ENCODE data around the gene SECTM1. TPM values are rescaled to one million over a fixed set of nuclear protein-coding genes. Genes with fewer than 3 reads are reported as not detected.

SECTM1 gene
- total RNA-seq (2011; cell fraction: chromatin; rRNA removed; ENCODE audit: low replicate concordance): 0.86 TPM in 1 of 2 replicates, not detected in the other
- 0.53 and 0.83 TPM in 2 replicates for total RNA-seq (2011; cell fraction: nucleolus; rRNA removed)
- total RNA-seq (2011; cell fraction: nucleoplasm; rRNA removed): 0.99 TPM in 1 of 2 replicates, not detected in the other
- total RNA-seq (2014; rRNA removed) (0.18 TPM in 1 of 2 replicates, not detected in the other), total RNA-seq (2014; rRNA removed; fragmentation: Illumina TruSeq; extraction: Trizol) (not detected in 2 replicates), total RNA-seq (2015; rRNA removed; fragmentation: Illumina TruSeq; extraction: Trizol) (not detected in 2 replicates), total RNA-seq (2021) (0.11 TPM in 1 of 2 replicates, not detected in the other), polyA plus RNA-seq (2011; rRNA removed) (0.19 and 0.46 TPM in 2 replicates), polyA plus RNA-seq (2014; fragmentation: Illumina TruSeq; extraction: Trizol) (0.15 TPM in 1 of 2 replicates, not detected in the other), polyA plus RNA-seq (2014; fragmentation: Nextera tagmentation; extraction: Ambion mirVana) (not detected), polyA plus RNA-seq (2014; rRNA removed) (not detected in 2 replicates), polyA minus RNA-seq (2011; rRNA and poly(A)+ RNA removed) (0.18 and 0.33 TPM in 2 replicates), Bru-seq, nascent RNA (percentile 7 among the genes with signal in this experiment), BruChase-seq, experiment 1, labeled RNA remaining after a 2-hour chase (not detected), BruChase-seq, experiment 2, labeled RNA remaining after a 6-hour chase (percentile 12 among the genes with signal in this experiment)
- polyA plus RNA-seq (2011; cell fraction: cytosol; rRNA removed): 0.35 and 1.1 TPM in 2 replicates
- polyA plus RNA-seq (2011; cell fraction: nucleus; rRNA removed): 0.31 and 0.47 TPM in 2 replicates
- polyA plus RNA-seq (2012): 0.36 and 0.57 TPM in 2 replicates
- polyA minus RNA-seq (2011; cell fraction: cytosol; rRNA and poly(A)+ RNA removed): not detected in 2 replicates
- 0.94 TPM in 1 of 2 replicates, not detected in the other for polyA minus RNA-seq (2011; cell fraction: nucleus; rRNA and poly(A)+ RNA removed)
- long read RNA-seq, experiment 1: 0 reads
- long read RNA-seq, experiment 2: 0 reads
- long read RNA-seq, experiment 3: 0 reads

- peak within 1 kb of the TSS; percentile 86 for H3K27ac ChIP-seq (ENCODE audit: extremely low read depth, low read depth, low read length)
- peaks cover 38 to 97% of the 10 kb centered on the region in 2 experiments for H3K4me1 ChIP-seq (replicated peaks in 1 of 2; ENCODE audit: control insufficient read depth in 2 of 2, insufficient read depth in 2 of 2, low read length in 2 of 2)
- peak within 1 kb of the TSS; percentile 31 for H3K4me3 ChIP-seq
- CTCF ChIA-PET (ENCODE audit: low intra/inter-chr PET ratio): no interaction called here
- peak within 1 kb of the TSS; percentile 83 to 92 for H3K9ac ChIP-seq (ENCODE audit: insufficient read depth in 1 of 2, low read depth in 2 of 2, low read length in 2 of 2)
- TF ChIP-seq RCOR1 (IDR thresholded peaks at IDR 0.05; ENCODE audit: borderline replicate concordance in 1 of 2, low read depth in 2 of 2, low read length in 2 of 2) (no peak), ZBTB33 (CRISPR knock-in tag; IDR thresholded peaks at IDR 0.05) (peak; percentile 99), E2F6 (IDR thresholded peaks at IDR 0.05; ENCODE audit: borderline replicate concordance in 1 of 2, extremely low read depth in 1 of 2, insufficient read depth in 1 of 2, insufficient read length in 1 of 2, low read depth in 1 of 2, low read length in 1 of 2, poor library complexity in 1 of 2, severe bottlenecking in 1 of 2) (peak in 1 of 2 experiments; percentile 34), ZNF707 (CRISPR knock-in tag; conservative IDR thresholded peaks at IDR 0.05) (0 out of 2 replicates have a peak, but pooled peaks have one; percentile 17), ZNF277 (CRISPR knock-in tag; IDR thresholded peaks at IDR 0.05; ENCODE audit: borderline replicate concordance) (peak; percentile 81; the same call in 1 of the 2 replicates), ZNF431 (CRISPR knock-in tag; IDR thresholded peaks at IDR 0.05) (0 out of 2 replicates have a peak, but pooled peaks have one; percentile 31), NBN (IDR thresholded peaks at IDR 0.05; ENCODE audit: low read depth) (no peak), ZNF740 (CRISPR knock-in tag; IDR thresholded peaks at IDR 0.05) (peak; percentile 64), ZNF740 (tag; IDR thresholded peaks at IDR 0.05) (no peak)
- H3K27me3 ChIP-seq (ENCODE audit: control insufficient read depth in 2 of 2, insufficient read depth in 2 of 2, low read length in 2 of 2): no peaks in the 10 kb centered on the region
- H3K9me1 ChIP-seq (ENCODE audit: control insufficient read depth, insufficient read depth, low read length): no peaks in the 10 kb centered on the region
- ATAC-seq (no peak), FAIRE-seq (no peak), DNase-seq (ENCODE audit: extremely low read depth in 1 of 4, low spot score in 3 of 4) (no peak)
- H2AFZ ChIP-seq (ENCODE audit: low read depth, low read length): peak within 1 kb of the TSS; percentile 78
- peaks cover 11% of the 10 kb centered on the region; the same call in 2 of the 3 replicates for H3K79me2 ChIP-seq (ENCODE audit: control insufficient read depth, insufficient read depth, low read length)
- no peaks in the 10 kb centered on the region for H3K9me3 ChIP-seq (replicated peaks; ENCODE audit: control insufficient read depth, insufficient read depth, low read depth, low read length)
- intact Hi-C loops (cut with micrococcal nuclease) (no loop called here), in situ Hi-C loops (cut with MboI) (no loop called here)
- BruUV-seq (replicated peaks): no TSS peak
- POLR2A ChIA-PET: interaction anchor here (0.6 to 1.6 kb wide), 3 partner anchors 11 to 49 kb away, joined by 4 to 8 read pairs (median 5); no protein-coding TSS in a partner anchor
- no peaks in the 10 kb centered on the region for H3K36me3 ChIP-seq (ENCODE audit: control insufficient read depth, insufficient read depth, low read length)
- 91% methylated on average over 35 of the region's 90 CpGs for WGBS (ENCODE audit: insufficient coverage, low coverage, missing lambda C conversion rate)
- H4K20me1 ChIP-seq (replicated peaks; ENCODE audit: control insufficient read depth, insufficient read depth, low read length): no peaks in the 10 kb centered on the region
- H3K4me2 ChIP-seq (ENCODE audit: insufficient read depth, low read length): peak within 1 kb of the TSS; percentile 94
Observed at GRCh38 chr17:82333279-82334171, at the start of gene SECTM1. TSS of gene SECTM1 (minus strand) at chr17:82333766. CDS start at chr17:82327240, 6,526 bp downstream.
